ENCODE results near the gene ILDR2.

The ILDR2 gene

DNA sequence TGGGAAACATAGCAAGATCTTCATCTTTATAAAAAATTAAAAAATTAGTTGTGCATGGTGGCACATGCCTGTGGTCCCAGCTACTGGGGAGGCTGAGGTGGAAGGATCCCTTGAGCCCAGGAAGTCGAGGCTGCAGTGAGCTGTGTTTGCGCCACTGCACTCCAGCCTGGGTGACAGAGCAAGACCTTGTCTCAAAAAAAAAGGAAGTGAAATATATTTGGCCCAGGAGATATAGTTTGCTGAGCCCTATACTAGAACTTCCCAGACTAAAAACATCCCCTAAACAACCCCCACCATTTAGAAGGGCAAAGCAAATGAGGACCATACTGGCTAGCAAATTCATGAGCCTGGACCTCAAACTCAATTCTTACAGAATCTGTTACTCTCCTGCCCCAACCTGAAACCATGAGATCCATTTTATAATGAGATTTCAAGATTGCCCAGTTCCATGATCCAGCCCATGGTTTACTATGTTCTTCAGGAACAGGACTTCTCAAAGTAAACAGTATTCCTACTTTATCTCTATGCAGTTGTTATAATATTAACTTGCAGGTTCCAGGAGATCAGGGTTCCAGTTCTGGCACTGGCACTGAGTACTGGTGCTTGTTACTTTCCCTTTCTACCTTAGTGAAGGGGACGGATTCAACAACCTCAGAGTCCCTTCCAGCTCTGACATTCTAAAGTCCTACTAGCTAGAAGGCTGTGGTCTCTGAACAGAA is 50.4 kb downstream of the ILDR2 start:
- no peak for DNase-seq

DNA sequence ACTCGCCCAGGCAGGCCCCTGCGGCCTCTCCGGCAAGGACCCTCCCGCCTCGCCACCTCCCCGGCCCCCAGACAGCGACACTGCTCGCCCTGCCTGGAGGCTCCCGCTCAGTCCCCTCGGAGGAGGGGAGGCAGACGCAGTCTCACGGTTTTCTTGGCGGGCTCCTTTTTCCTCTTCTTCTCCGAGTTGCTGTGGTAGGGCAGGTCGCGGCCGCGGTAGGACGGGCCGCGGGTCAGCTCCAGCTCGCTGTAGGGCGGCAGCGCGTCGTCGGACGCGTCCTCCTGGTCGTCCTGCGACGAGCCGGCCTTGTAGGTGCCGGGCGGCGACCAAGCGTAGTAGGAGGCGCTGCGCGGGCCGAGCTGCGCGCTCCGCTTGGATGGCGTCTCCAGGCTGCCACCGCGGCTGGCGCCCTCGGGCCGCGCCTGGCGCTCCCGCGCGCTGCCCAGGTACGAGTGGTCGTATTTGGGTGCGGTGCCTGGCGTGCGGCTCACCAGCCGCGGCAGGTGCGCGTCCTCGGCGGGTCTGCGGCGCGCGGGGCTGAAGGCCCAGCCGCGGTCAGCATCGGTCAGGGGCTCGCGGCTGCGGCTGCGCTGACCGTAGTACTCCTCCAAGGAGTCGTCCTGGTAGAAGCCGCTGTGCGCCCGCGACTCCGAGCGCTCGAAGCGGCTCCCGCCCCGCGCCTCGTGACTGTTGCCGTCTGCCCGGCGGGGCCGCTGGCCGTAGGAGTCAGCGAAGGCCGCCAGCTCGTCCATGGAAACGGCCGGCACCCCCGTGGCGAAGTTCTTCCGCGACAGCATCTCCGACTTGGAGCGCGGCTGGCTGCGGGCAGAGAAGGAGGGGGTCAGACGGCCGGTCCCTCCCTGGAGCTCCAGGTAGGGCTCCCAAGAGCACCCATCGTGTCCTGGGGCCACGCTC is 54.5 kb downstream of the ILDR2 start:
- no peak for DNase-seq

DNA sequence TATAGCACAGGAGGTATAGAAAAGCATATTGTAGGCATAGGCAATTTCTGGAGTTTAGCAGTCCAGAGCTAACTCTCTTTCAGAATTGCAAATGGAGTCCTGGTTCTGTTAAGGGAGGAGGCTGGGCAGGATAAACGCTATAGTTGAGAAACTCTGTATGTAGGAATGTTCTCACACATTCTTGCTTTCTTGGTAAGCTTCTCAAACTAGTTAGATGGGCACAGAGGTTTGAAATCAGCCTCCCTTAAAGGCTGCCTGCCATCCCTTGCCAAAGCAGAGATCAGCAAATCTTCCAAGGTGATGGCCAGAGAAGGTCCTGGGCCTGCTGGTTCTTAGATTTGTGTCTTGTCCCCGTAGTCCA is 56.4 kb downstream of the ILDR2 start:
- DNase-seq = no peak

DNA sequence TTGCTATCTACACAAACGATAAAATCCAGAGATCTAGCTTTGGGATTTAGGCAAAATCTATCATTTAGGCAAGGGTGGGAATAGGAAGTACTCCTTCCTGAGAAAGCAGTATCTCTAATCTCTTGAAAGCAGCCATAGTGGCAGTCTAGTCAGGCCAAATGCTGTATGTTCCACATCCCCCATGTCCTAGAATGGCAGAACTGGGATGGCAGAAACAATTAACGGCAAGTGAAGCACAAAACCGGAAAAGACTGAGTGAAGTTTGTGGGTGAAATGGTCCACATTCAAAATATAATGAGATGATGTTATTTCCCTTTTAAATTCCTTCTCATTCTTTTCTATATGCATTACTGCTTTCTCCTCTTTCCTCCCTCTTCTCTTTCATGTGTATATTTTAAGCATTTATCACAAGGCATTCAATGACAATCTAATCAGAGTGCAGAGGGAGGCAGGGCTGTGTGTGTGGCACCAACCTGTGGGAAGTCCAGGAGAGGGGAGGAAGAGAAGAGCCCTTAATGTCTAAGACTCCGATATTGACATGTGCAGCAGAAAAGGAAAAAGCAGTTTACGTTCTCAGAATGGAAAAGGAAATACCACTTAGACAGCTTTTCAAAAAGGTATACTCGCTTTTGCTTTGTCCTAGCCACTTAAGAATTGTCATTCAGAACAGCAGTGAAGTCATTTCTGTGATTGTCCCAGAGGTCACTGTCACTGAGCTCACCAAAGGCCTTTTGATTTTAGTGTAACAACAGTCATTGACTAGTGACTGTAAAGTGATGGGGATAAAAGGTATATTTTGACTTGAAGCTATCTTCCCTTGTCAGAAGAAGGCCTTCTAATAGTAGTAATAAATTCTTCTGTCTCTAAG is 57.0 kb downstream of the ILDR2 start:
- DNase-seq = no peak

DNA sequence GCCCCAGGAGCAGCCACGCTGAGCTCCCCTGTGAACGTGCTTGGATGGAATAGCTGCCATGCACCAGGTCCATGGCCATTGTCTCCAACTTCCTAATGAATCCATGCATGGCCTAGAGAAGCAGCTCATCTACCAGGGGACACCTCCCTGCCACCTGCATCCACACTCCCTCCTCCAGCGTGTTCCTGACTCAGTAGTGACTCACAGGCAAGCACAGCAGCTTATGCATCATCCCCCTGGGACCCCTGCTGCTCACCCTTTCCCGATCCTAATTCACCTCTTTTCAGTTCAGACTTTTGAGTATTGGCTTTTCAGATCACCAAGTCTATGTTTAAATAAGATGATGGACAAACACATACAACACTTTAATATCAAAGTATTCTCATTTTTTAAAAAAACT is 59.4 kb downstream of the ILDR2 start:
- DNase-seq = no peak

DNA sequence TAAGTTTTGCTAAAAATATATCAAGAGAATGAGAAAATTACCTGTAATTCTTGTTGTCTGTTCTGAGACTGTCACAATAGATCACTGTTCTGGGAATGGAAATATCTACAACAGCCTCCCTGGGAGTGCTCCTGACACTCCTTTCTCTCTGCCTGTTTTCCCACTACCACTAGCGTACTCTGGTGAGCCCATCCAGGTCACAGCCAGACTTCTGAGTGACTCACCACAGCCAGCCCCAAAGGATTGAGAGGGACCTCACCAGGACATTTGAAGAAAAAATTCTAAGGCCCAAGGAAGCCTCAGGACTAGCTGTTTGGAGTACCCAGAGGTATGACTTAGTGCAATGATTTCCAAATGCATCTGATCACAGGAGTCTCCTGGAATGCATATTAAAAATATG is 60.3 kb downstream of the ILDR2 start:
- DNase-seq = no peak

DNA sequence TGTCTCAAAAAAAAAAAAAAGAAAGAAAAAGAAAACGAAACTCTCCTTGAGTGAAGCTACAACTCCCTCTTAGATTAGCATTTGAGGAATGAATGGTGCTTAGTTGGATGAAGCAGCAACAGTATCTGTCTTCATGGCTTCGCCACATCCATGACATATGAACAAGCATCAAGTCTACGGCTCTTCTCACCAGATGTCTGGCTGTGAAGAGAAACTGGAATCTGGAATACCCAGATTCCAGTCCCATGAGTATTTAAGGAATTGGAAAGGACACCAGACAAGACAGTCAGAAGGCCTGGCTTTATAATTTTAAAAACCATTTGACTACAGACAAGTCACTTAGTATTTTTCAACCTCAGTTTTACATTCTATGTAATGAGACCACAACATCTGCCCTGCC is 61.2 kb downstream of the ILDR2 start:
- no peak for DNase-seq

DNA sequence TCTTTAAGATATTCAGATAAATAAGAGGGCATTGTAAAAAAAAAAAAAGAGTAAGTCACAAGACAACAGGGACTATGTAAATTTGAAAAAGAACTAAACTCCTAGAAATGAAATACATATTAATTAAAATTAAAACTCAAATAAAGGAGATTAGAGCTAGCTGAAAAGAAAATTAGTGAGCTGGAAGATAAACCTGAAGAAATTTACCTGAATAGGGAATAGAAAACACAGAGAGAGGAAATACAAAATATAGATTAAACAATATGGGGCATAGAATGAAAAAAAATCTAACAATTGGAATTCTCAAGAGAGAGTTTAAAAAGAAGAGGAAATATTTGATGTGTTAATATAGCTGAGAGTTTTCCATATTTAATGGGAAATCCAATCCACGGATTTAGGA is 63.7 kb downstream of the ILDR2 start:
- no peak for DNase-seq

DNA sequence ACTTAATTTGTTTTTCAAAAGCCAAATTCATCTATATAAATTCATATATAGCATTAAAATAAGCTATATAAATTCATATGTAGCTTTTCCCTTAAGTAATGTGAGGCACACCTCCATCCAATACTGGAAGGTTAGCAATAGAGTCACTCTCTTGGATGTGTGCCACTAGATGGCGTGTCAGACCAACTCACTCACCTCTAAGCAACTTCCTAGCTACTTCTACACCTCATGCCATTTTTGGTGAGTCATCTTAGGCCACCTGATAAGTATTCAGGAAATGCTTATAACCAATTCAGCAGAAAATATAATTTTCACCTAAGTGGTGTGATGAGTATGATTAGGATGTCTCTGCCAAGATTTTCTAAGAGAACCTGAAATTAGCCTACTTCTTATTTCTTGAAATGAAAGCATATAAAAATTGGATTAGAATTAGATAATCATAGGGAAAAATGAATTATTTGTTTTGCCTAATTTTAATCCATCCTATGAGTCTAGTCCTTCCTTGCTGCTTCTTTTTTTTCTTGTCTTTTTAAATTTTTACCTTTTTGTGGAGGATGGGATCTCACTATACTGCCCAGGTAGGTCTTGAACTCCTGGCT is 64.8 kb downstream of the ILDR2 start:
- DNase-seq = peak; percentile 86

DNA sequence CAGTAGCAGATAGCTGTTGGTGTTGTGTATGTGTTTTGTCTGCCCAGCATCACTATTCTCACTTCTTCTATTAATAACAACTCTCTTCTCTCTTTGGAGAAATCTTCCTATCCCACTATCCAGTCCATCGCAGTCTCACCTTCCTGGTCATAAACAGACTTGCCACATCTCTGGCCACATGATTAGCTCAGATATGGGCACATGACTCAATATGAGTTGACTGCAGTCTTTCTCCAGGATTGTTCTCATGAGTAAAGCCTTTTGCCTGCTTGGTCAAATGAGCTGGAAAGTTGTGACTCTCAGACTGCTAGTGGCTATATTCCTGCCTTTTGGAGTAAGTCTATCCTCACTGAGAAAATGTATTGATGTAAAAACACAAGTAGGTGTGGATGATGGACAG is 66.4 kb downstream of the ILDR2 start:
- DNase-seq = no peak

DNA sequence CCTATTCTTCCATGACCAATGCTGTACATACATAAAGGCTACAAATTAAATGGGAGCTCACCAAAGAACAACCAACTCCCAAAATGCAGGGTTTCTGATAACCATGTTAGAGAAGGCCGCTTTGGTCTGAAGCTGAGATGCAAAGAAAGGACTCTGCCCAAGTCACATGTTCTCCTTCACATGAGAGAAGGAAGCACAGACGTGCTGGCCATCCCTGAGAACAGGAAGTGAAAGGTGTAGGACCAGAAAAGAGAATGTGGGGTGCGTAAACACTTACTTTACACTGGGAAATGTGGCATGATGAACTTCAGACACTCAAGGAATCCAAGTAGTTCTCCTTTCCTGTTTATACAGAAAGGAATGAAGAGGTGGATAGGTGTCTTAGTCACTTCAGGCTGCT is 67.6 kb downstream of the ILDR2 start:
- no peak for DNase-seq

DNA sequence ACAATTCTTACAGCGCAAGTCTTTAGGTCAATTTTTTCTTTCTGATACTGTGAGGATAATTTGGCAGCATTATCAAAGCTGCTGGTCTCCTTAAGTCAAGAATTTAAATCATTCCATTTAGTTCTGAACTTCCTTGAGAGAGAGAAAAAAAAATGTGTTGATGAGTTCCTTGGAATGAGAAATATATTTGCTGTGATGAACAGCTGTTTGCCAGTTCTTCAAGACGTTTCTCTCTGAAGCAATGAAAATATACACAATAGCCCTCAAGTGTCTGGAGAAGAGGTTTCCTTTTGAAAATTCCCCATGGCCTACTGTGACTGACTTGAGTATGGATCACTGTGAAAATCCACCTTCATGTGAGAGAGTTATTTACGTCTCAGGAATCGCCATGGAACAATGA is 68.3 kb downstream of the ILDR2 start:
- no peak for DNase-seq

DNA sequence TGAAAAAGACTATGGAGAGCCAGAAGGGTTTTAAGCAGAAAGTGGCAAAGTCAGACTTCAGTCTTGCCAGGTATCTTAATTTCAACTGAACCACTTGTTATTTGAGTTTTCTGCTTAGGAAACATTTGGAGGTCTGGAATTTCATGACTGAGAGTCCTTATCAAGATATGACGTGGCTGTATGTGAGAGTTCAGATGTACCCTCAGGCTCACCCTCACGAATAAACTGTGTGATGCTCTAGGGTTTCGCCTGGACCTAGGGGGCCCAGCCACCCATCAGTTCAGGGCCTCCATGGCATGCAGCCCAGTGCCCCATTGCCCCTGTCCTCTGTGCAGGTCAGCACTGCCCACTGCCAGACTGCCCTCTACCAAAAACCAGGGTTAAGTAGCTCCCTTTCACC is 68.7 kb downstream of the ILDR2 start:
- DNase-seq = no peak

DNA sequence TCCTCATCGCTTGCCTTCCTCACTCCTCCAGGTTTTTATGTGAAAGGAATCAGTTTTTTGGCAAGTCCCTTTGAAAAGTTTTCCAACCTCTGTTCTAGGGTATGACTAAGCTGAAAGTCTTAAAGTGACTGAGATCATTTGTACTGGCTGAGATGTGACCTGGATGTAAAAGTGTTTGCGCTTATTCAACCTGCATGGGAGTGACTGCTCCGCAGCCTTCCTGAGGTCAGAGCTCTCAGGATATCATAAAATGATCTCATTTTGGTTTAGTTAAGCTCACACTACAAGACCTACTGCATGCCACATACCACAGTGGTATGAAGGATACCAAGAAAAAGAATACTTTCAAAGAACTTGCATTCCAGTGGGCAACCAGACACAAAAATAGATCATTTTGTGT is 69.4 kb downstream of the ILDR2 start:
- no peak for DNase-seq

DNA sequence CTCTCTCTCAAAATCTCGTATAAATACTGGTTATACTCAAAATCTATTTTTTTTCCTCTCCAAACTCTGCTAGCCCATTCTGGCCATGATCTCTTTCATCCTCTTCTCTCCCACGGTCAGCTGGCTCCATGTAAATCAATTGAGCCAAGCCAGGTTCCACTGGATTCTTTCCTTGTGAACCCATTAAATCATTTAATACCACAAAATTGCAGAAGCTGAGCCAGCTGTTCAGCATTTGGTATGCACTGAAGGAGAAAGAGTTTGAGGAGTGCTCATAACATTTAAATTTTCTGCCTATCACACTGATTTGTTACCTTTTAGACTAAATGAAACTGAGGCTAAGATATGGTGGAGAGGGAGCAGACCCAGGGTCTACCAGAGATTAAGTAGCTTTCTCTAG is 70.2 kb downstream of the ILDR2 start:
- DNase-seq = no peak

DNA sequence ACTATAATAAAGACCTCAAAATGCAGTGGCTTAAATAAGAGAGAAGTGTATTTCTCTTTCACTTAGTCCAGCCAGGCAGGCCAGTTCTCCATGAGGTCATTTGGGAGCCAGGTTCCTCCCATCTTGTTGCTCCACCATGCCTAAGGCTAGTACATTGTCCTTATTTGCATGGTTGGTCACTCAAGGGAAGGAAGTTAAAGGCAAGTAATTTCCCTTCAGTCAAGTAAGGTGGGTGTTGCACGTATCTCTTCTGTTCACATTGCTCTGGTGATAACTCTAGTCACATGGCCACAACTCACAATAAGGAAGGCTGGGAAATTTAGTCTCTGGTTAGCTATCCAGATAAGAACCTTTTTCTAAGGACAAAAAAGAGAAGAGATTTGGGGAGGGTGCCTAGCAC is 72.1 kb downstream of the ILDR2 start:
- no peak for DNase-seq

DNA sequence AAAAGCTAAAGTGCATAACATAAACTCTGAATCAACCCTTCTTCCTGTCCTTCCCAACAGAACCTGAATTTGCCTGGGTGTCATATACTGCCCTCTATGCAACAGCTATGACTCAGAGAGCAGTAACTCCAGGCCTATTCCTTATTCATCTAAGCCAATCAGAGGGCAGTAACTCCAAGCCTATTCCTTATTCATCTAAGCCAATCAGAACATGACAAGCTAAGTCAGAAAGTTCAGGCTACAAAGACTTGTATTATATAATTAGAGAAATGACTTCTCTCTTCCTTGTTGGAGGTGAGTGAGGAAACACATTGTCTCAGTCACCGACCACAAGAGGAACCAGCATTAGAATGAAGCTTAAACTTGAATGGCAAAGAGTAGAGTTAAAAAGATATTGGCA is 73.1 kb downstream of the ILDR2 start:
- DNase-seq = no peak

DNA sequence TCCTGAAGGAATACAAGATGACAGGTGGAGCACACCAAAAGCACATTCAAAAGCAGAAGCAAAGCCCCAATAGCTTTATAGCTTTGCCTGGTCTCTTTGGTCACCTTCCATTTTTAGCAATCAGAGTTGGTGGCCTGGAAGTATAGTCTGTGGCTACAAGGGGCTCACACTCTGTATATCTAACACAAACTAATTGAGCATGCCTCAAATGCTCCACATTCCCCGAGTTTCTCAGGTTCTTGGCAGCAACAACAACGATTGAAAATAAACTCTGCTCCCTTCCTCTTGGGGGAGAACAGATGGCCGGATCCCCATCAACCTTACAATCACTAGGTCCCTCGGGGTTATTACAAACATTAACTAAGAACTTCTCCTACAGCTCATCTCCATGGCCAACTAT is 74.4 kb downstream of the ILDR2 start:
- DNase-seq = no peak

DNA sequence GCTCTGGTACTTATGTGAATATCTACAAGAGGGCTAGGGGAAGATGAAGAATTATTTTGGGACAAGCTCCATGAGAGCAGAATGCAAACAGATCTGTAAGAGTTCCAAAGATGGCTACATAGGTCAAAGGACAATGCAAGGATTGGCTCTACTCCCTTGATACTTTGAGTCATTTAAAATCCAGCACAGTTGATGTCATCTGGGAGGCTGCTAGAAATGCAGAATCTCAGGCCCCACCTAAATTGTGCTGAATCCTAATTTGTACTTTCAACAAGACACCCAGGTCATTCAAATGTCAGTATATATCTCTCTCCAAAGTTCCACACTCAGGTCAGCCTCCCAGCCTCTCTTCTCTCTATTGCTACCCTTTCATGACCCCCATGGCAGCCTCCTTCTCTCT is 75.6 kb downstream of the ILDR2 start:
- DNase-seq = no peak

DNA sequence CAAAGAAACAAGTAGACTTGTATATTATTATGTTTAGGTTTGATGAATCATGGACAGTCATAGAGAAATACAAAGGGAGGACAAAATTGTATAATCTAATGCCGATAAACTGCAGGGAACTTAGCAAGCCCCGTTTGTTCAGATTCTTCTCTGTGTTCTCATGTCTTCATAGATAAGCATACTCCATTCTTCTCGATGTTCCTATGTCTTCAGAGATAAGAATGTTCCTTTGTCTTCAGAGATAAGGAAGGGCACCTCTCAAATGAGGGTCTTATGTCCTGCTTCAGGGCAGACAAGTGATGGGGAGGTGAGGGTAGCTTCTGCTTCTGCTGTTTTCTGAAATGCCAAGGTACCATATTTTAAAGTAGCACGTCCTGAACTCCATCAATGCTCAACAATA is 79.6 kb downstream of the ILDR2 start:
- no peak for DNase-seq

DNA sequence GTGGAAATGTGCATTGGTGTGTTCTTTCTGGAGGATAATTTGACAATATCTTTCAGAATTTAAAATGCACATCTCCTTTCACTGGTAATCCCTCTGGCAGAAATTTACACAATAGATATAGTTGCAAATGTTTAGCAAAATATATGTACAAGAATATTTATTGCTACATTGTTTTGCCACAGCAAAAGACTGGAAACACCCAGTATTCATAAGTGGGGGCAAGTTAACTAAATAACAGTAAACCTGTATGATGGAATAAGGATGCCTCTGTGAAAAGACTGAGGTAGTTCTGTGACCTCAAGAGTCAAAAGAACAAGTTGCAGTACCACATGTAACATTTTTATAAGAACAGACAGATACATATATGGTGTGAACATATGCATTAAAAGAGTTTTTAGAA is 85.6 kb downstream of the ILDR2 start:
- DNase-seq = no peak

DNA sequence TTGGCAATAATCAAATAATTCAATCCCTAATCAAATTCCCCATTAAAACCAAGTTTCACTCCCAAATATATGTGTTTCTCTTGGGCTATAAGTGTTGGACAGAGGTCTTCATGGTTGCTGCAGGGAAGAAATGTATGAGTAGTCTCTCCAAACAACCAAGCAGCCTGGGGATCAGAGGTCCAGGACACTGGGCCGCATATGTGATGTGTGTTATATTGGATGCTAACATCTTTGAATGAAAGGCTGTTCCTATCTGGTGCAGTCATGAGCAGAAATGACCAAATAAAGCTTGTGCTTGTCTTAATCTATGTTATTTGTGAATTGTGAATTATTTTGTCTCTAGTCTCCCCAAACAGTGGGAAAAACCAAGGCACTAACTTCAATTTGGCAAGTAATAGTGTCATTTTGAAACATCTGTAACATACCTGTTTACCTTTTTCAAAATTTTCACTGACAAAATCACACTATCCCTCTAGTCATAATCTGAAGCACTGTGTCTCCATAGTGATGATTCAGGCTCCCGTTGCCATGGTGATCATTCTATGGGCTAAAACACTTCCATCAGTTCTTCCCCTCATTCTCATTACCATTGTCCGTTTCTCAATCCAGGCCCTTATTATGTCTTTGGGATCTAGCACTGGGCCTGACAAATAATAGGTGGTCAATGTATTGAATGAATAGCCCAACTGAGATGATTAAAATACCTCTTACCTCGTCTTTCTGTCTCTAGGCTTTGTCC is 86.8 kb downstream of the ILDR2 start:
- DNase-seq = no peak

DNA sequence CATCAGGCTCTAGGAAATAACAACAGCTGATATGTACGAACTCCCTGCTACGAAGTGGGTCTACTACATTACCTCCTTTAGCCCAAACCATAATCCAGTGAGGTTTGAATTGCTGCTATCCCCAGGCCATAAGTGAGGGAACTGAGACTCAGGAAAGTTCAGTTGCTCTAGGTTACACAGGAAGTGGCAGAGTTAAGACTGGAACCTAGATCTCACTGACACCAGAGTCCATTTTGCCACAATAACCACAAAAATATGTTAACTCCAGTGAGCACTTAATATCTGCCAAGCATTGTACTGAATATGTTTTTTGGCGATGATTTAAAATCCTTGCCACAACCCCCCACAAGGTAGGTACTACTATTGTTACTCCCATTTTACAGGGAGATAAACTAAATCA is 90.4 kb downstream of the ILDR2 start:
- no peak for DNase-seq
